ENCODE measurements around the gene KLF18. TPM values are rescaled to one million over a fixed set of nuclear protein-coding genes. Genes with fewer than 3 reads are reported as not detected.

The KLF18 gene
- total RNA-seq, 1 donor from 2014 or later: not detected

- Mint-ChIP-seq H3K27me3 (ENCODE audit: low read depth) (no peaks in the 10 kb centered on the region), H3K36me3 (ENCODE audit: low read depth) (peaks cover 2% of the 10 kb centered on the region), H3K4me3 (no peak overlapping the region), H3K4me1 (no peaks in the 10 kb centered on the region), H3K9me3 (peaks cover 5% of the 10 kb centered on the region), H3K27ac (ENCODE audit: unreplicated experiment) (no peak overlapping the region)
- TF ChIP-seq CTCF (conservative IDR thresholded peaks at IDR 0.05): no peak
- no peak for DNase-seq (ENCODE audit: low read depth, low spot score)
These were observed 17.4 kb upstream of the KLF18 start for GRCh38 chr1:44158871-44159270.

- H3K9me3 Mint-ChIP-seq: peaks cover 5% of the 10 kb centered on the region
- no peaks in the 10 kb centered on the region for H3K4me1 Mint-ChIP-seq
- TF ChIP-seq CTCF (conservative IDR thresholded peaks at IDR 0.05): no peak
- no peak overlapping the region for H3K27ac Mint-ChIP-seq (ENCODE audit: unreplicated experiment)
- peaks cover 2% of the 10 kb centered on the region for H3K36me3 Mint-ChIP-seq (ENCODE audit: low read depth)
- no peak for DNase-seq (ENCODE audit: low read depth, low spot score)
- H3K4me3 Mint-ChIP-seq: no peak overlapping the region
- no peaks in the 10 kb centered on the region for H3K27me3 Mint-ChIP-seq (ENCODE audit: low read depth)
These were observed 16.5 kb upstream of the KLF18 start for GRCh38 chr1:44157903-44158302.

GRCh38 chr1:44154049-44154448 lies 12.6 kb upstream of the KLF18 start:
- no peaks in the 10 kb centered on the region for H3K4me1 Mint-ChIP-seq
- no peak for TF ChIP-seq CTCF (conservative IDR thresholded peaks at IDR 0.05)

DNA sequence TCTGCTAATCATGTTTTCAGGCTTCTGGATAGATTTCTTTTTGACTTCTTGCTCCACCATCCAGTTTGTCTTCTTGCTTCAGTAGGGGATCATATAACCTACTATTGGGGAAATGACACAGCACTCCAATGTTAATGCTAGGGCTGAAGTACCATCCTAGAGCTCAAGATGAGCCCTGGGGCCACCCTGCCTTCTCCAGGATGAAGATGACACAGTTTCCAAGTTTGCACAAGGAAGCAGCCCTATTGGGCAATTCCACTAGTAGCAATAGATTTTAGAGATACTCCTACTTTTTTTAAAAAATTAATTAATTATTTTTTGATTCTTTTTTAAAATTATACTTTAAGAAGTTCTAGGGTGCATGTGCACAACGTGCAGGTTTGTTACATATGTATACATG lies 11.3 kb upstream of the KLF18 start:
- Mint-ChIP-seq H3K27ac (ENCODE audit: unreplicated experiment) (no peak overlapping the region), H3K4me3 (no peak overlapping the region), H3K4me1 (no peaks in the 10 kb centered on the region), H3K36me3 (ENCODE audit: low read depth) (no peaks in the 10 kb centered on the region), H3K27me3 (ENCODE audit: low read depth) (peaks cover 11% of the 10 kb centered on the region), H3K9me3 (no peaks in the 10 kb centered on the region)
- no peak for TF ChIP-seq CTCF (conservative IDR thresholded peaks at IDR 0.05)
- DNase-seq (ENCODE audit: low read depth, low spot score): no peak

More at GRCh38 chr1:44154049-44154448, 12.6 kb upstream of the KLF18 start:
- DNase-seq (ENCODE audit: low read depth, low spot score): no peak
- Mint-ChIP-seq H3K9me3 (no peaks in the 10 kb centered on the region), H3K4me3 (no peak overlapping the region), H3K27me3 (ENCODE audit: low read depth) (peaks cover 11% of the 10 kb centered on the region), H3K27ac (ENCODE audit: unreplicated experiment) (no peak overlapping the region), H3K36me3 (ENCODE audit: low read depth) (no peaks in the 10 kb centered on the region)

DNA sequence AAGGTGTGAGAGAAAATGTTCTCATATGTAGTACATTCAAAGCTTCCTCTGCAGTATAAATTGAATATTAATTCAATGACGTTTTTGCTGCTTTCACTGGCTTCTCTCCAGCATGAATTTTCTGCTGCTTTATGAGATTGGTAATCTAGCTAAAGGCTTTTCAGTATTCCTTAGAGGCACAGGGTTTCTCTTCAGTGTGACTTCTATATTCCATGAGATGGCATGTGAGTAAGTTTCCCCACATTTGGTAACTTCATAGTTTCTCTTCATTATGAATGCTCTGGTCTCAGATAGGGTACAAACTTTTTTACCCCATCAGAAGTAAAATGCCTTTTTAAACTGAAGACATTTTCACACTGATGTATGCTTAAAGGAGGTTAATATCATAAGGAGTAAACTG lies 10.4 kb upstream of the KLF18 start:
- no peaks in the 10 kb centered on the region for H3K36me3 Mint-ChIP-seq (ENCODE audit: low read depth)
- no peaks in the 10 kb centered on the region for H3K4me1 Mint-ChIP-seq
- TF ChIP-seq CTCF (conservative IDR thresholded peaks at IDR 0.05): no peak
- H3K4me3 Mint-ChIP-seq: no peak overlapping the region
- no peak for DNase-seq (ENCODE audit: low read depth, low spot score)
- peaks cover 11% of the 10 kb centered on the region for H3K27me3 Mint-ChIP-seq (ENCODE audit: low read depth)
- no peaks in the 10 kb centered on the region for H3K9me3 Mint-ChIP-seq
- H3K27ac Mint-ChIP-seq (ENCODE audit: unreplicated experiment): no peak overlapping the region

- DNase-seq (ENCODE audit: low read depth, low spot score): no peak
- no peak overlapping the region for H3K4me3 Mint-ChIP-seq
- no peaks in the 10 kb centered on the region for H3K4me1 Mint-ChIP-seq
- no peak for TF ChIP-seq CTCF (conservative IDR thresholded peaks at IDR 0.05)
- H3K9me3 Mint-ChIP-seq: no peaks in the 10 kb centered on the region
- H3K27me3 Mint-ChIP-seq (ENCODE audit: low read depth): peaks cover 11% of the 10 kb centered on the region
- no peaks in the 10 kb centered on the region for H3K36me3 Mint-ChIP-seq (ENCODE audit: low read depth)
- no peak overlapping the region for H3K27ac Mint-ChIP-seq (ENCODE audit: unreplicated experiment)
These were observed 9.9 kb upstream of the KLF18 start for GRCh38 chr1:44151332-44151731.

Measured in neural crest cell (in vitro differentiated cells).